HepG2 (cell line): ENCODE data around the gene FTCD. TPM values are rescaled to one million over a fixed set of nuclear protein-coding genes. Genes with fewer than 3 reads are reported as not detected.

Source experiments
- CREM ChIP-seq, 2 experiments: sonication (generic) in 1 of 2; formaldehyde crosslinking in 1 of 2; IDR thresholded peaks; 2 replicates each; pipeline versions ENCODE4 v1.4.0 to v1.6.1; 2016 to 2020; ENCODE audit warnings: antibody characterized with exemption in 1 of 2, mild to moderate bottlenecking in 1 of 2, missing genetic modification reagents in 1 of 2
- DBP ChIP-seq: sonication (generic); formaldehyde crosslinking; IDR thresholded peaks from 2 replicates; pipeline ENCODE4 v1.4.0; 2020; ENCODE audit warnings: missing genetic modification reagents; ENCODE audit errors: not compliant biosample characterization
- E2F2 ChIP-seq: sonication (generic); formaldehyde crosslinking; IDR thresholded peaks from 2 replicates; pipeline ENCODE4 v1.4.0; 2020; ENCODE audit warnings: missing genetic modification reagents, borderline replicate concordance
- EHMT2 ChIP-seq: fragments of 200-600 bp; sonication (generic); IDR thresholded peaks from 2 replicates; pipeline ENCODE4 v1.7.0; 2017; ENCODE audit warnings: antibody characterized with exemption, low read depth, low read length, borderline replicate concordance
- GATA4 ChIP-seq: sonication (generic); IDR thresholded peaks from 2 replicates; pipeline ENCODE4 v1.6.1; 2016; ENCODE audit warnings: antibody characterized with exemption, low read depth, borderline replicate concordance
- GLI4 ChIP-seq: sonication (generic); formaldehyde crosslinking; IDR thresholded peaks from 2 replicates; pipeline ENCODE4 v1.5.1; 2020; ENCODE audit warnings: missing genetic modification reagents, mild to moderate bottlenecking, moderate library complexity, borderline replicate concordance
- MAFF ChIP-seq: IDR thresholded peaks from 2 replicates; pipeline ENCODE4 v1.6.1; 2011; ENCODE audit warnings: low read depth, low read length, improper control_type of control experiment
- MTERF4 ChIP-seq: sonication (generic); formaldehyde crosslinking; IDR thresholded peaks from 2 replicates; pipeline ENCODE4 v1.8.0; 2023; ENCODE audit warnings: mild to moderate bottlenecking, missing genetic modification reagents
- NFATC3 ChIP-seq: sonication (generic); formaldehyde crosslinking; IDR thresholded peaks from 2 replicates; pipeline ENCODE4 v1.5.1; 2020; ENCODE audit warnings: mild to moderate bottlenecking, missing genetic modification reagents
- PHB2 ChIP-seq: fragments of 450-650 bp; IDR thresholded peaks from 2 replicates; pipeline ENCODE4 v1.6.1; 2018; ENCODE audit not compliant: partially characterized antibody
- POLR2AphosphoS2 ChIP-seq: IDR thresholded peaks from 2 replicates; pipeline ENCODE4 v1.6.1; 2011; ENCODE audit warnings: low read depth, low read length, improper control_type of control experiment
- RNF2 ChIP-seq: fragments of 450-650 bp; conservative IDR thresholded peaks from 2 replicates; pipeline ENCODE4 v1.6.1; 2016; ENCODE audit warnings: low read depth
- SNAPC2 ChIP-seq: sonication (generic); formaldehyde crosslinking; IDR thresholded peaks from 2 replicates; pipeline ENCODE4 v1.8.1; 2022; ENCODE audit warnings: mild to moderate bottlenecking, missing genetic modification reagents
- SP2 ChIP-seq: sonication (generic); formaldehyde crosslinking; IDR thresholded peaks from 2 replicates; pipeline ENCODE4 v1.5.1; 2020; ENCODE audit warnings: mild to moderate bottlenecking, missing genetic modification reagents
- SSRP1 ChIP-seq: IDR thresholded peaks from 2 replicates; pipeline ENCODE4 v1.6.1; 2016; ENCODE audit warnings: control low read depth
- TSC22D2 ChIP-seq: sonication (generic); formaldehyde crosslinking; IDR thresholded peaks from 2 replicates; pipeline ENCODE4 v1.5.1; 2020; ENCODE audit warnings: missing genetic modification reagents, mild to moderate bottlenecking, borderline replicate concordance
- WIZ ChIP-seq: sonication (generic); formaldehyde crosslinking; IDR thresholded peaks from 2 replicates; pipeline ENCODE4 v1.5.1; 2020; ENCODE audit warnings: mild to moderate bottlenecking, missing genetic modification reagents
- ZBTB10 ChIP-seq: sonication (generic); formaldehyde crosslinking; IDR thresholded peaks from 2 replicates; pipeline ENCODE4 v1.4.0; 2020; ENCODE audit warnings: missing genetic modification reagents, borderline replicate concordance
- ZFP1 ChIP-seq: IDR thresholded peaks from 2 replicates; pipeline ENCODE4 v1.6.1; 2016
- ZNF232 ChIP-seq: sonication (generic); formaldehyde crosslinking; IDR thresholded peaks from 2 replicates; pipeline ENCODE4 v1.4.0; 2020; ENCODE audit warnings: missing genetic modification reagents, borderline replicate concordance
- ZNF251 ChIP-seq: sonication (generic); formaldehyde crosslinking; IDR thresholded peaks from 2 replicates; pipeline ENCODE4 v1.9.0; 2021; ENCODE audit warnings: mild to moderate bottlenecking, missing genetic modification reagents
- ZNF709 ChIP-seq: sonication (generic); formaldehyde crosslinking; IDR thresholded peaks from 2 replicates; pipeline ENCODE4 v1.5.0; 2020; ENCODE audit warnings: mild to moderate bottlenecking, missing genetic modification reagents
- ZNF746 ChIP-seq: sonication (generic); formaldehyde crosslinking; IDR thresholded peaks from 2 replicates; pipeline ENCODE4 v1.8.0; 2022; ENCODE audit warnings: mild to moderate bottlenecking, missing genetic modification reagents
- ZNF773 ChIP-seq: sonication (generic); formaldehyde crosslinking; IDR thresholded peaks from 2 replicates; pipeline ENCODE4 v1.4.0; 2020; ENCODE audit warnings: missing genetic modification reagents, borderline replicate concordance
- ZNF839 ChIP-seq: sonication (generic); formaldehyde crosslinking; IDR thresholded peaks from 2 replicates; pipeline ENCODE4 v1.4.0; 2020; ENCODE audit warnings: missing genetic modification reagents, mild to moderate bottlenecking, borderline replicate concordance
- ZSCAN21 ChIP-seq: sonication (generic); formaldehyde crosslinking; IDR thresholded peaks from 2 replicates; pipeline ENCODE4 v1.8.0; 2022; ENCODE audit warnings: mild to moderate bottlenecking, missing genetic modification reagents, moderate library complexity, borderline replicate concordance
- polyA plus RNA-seq, 8 experiments: library from polyadenylated mRNA; depleted of rRNA in 3 of 8; stranded (reverse) in 7 of 8; unstranded in 1 of 8; fragments of >200 nt; fragmentation: Illumina TruSeq in 4 of 8; extraction: Trizol in 4 of 8; gene quantifications; 2 replicates each; pipeline versions ENCODE4 v1.2.1 to v1.2.3, GENCODE V29; 2011 to 2016; ENCODE audit warnings: low read depth in 4 of 8, missing spikeins in 1 of 8, mixed read lengths in 1 of 8; ENCODE audit not compliant: insufficient read depth in 1 of 8
- total RNA-seq, 5 experiments: library from RNA; depleted of rRNA; stranded (reverse); fragments of >200 nt; fragmentation: Illumina TruSeq; extraction: Trizol; gene quantifications; 2 replicates each; pipeline ENCODE4 v1.2.3, GENCODE V29; 2016; ENCODE audit warnings: low read depth in 1 of 5

Gene FTCD
- total and polyA plus RNA-seq, 2 of the 13 experiments (the other 11 are each of a cell fraction or from before 2014, with no cell fraction given), result 75.7 to 105 TPM

- TF ChIP-seq E2F2 (CRISPR knock-in tag) (no peak), GATA4 (no peak), MTERF4 (no peak), MAFF (no peak), ZNF709 (no peak; the same call in 1 of the 2 replicates), WIZ (CRISPR knock-in tag) (no peak), ZFP1 (CRISPR knock-in tag) (no peak), SSRP1 (CRISPR knock-in tag) (no peak), ZNF251 (CRISPR knock-in tag) (0 out of 2 replicates have a peak, but pooled peaks have one; percentile 42), POLR2AphosphoS2 (no peak), DBP (CRISPR knock-in tag) (no peak), EHMT2 (no peak), ZBTB10 (CRISPR knock-in tag) (no peak), NFATC3 (no peak), SP2 (CRISPR knock-in tag) (no peak), CREM (IDR thresholded peaks at IDR 0.05) (no peak), CREM (CRISPR knock-in tag; IDR thresholded peaks at IDR 0.05) (no peak), ZNF773 (CRISPR knock-in tag) (0 out of 2 replicates have a peak, but pooled peaks have one; percentile 27), PHB2 (no peak), SNAPC2 (CRISPR knock-in tag) (no peak), GLI4 (CRISPR knock-in tag) (no peak), TSC22D2 (CRISPR knock-in tag) (no peak; the same call in 1 of the 2 replicates), ZNF839 (CRISPR knock-in tag) (no peak), ZNF746 (CRISPR knock-in tag) (no peak), ZSCAN21 (CRISPR knock-in tag) (no peak), RNF2 (no peak), ZNF232 (no peak)
Measured at GRCh38 chr21:46154155-46154954, 1.0 kb downstream of the FTCD start (continued).
